Smooth muscle cell (in vitro differentiated cells): ENCODE measurements around the gene NUFIP1. TPM values are rescaled to one million over a fixed set of nuclear protein-coding genes. Genes with fewer than 3 reads are reported as not detected.

Experiments
- DNase-seq: peaks from one replicate; lab custom pipeline; 2025; ENCODE audit not compliant: unreplicated experiment; lab: John Stamatoyannopoulos, UW
- H2AFZ ChIP-seq: fragments of 200-600 bp; sonication (generic); 2 replicates; pipeline ENCODE4 v1.6.0; 2016; ENCODE audit warnings: antibody characterized with exemption, low read depth, mild to moderate bottlenecking
- H3F3A ChIP-seq: fragments of 200-600 bp; sonication (generic); 2 replicates; pipeline ENCODE4 v1.6.0; 2017; ENCODE audit warnings: antibody characterized with exemption, low read depth
- H3K27ac ChIP-seq: fragments of 200-600 bp; sonication (generic); 2 replicates; pipeline ENCODE4 v1.5.1; 2016; ENCODE audit warnings: low read depth, mild to moderate bottlenecking
- H3K27me3 ChIP-seq: fragments of 200-600 bp; sonication (generic); 2 replicates; pipeline ENCODE4 v1.6.1; 2016; ENCODE audit warnings: low read depth, mild to moderate bottlenecking
- H3K36me3 ChIP-seq: fragments of 200-600 bp; sonication (generic); 2 replicates; pipeline ENCODE4 v1.5.1; 2016; ENCODE audit warnings: low read depth
- H3K4me1 ChIP-seq: fragments of 200-600 bp; sonication (generic); 2 replicates; pipeline ENCODE4 v1.5.1; 2016; ENCODE audit warnings: low read depth
- H3K4me2 ChIP-seq: fragments of 200-600 bp; sonication (generic); 2 replicates; pipeline ENCODE4 v1.6.0; 2016; ENCODE audit warnings: mild to moderate bottlenecking
- H3K4me3 ChIP-seq: fragments of 200-600 bp; sonication (generic); 2 replicates; pipeline ENCODE4 v1.5.1; 2016; ENCODE audit warnings: mild to moderate bottlenecking
- H3K79me2 ChIP-seq: fragments of 200-600 bp; sonication (generic); 2 replicates; pipeline ENCODE4 v1.6.0; 2016; ENCODE audit warnings: low read depth, mild to moderate bottlenecking
- H3K9ac ChIP-seq: fragments of 200-600 bp; sonication (generic); 2 replicates; pipeline ENCODE4 v1.6.0; 2016; ENCODE audit warnings: low read depth
- H3K9me3 ChIP-seq: fragments of 200-600 bp; sonication (generic); replicated peaks from 2 replicates; pipeline ENCODE4 v1.5.1; 2016; ENCODE audit warnings: low read depth
- H4K20me1 ChIP-seq: fragments of 200-600 bp; sonication (generic); 2 replicates; pipeline ENCODE4 v1.6.0; 2016; ENCODE audit warnings: low read depth
- WGBS: methylation state at CpG from one replicate; pipeline ENCODE4 v1.1.7; 2016; ENCODE audit warnings: low lambda C conversion rate; 5-methylcytosine and 5-hydroxymethylcytosine counted together
- polyA plus RNA-seq: library from polyadenylated mRNA; unstranded; fragments of >200 nt; fragmentation: Nextera tagmentation; extraction: Ambion mirVana; gene quantifications from 2 replicates; pipeline ENCODE4 v1.2.1, GENCODE V29; 2016
- total RNA-seq: library from RNA; depleted of rRNA; stranded (reverse); fragments of >200 nt; gene quantifications from 2 replicates; pipeline ENCODE4 v1.2.3, GENCODE V29; 2014
- TF ChIP-seq, protein P1 (sequence below): fragments of 200-600 bp; sonication (generic); IDR thresholded peaks from 2 replicates; pipeline ENCODE4 v1.5.1; 2017; ENCODE audit warnings: borderline replicate concordance, mild to moderate bottlenecking, antibody characterized with exemption; ENCODE audit not compliant: insufficient read depth, poor library complexity, severe bottlenecking

Gene NUFIP1
- total and polyA plus RNA-seq, 2 experiments from 2014 or later = 3.8 to 4.5 TPM

GRCh38 chr13:45003417-45003816 is 14.1 kb upstream of the NUFIP1 start:
- no peak overlapping the region for H3K4me2 ChIP-seq
- no peak overlapping the region for H3K27ac ChIP-seq
- H3K4me1 ChIP-seq = no peaks in the 10 kb centered on the region
- TF ChIP-seq, protein P1, sequence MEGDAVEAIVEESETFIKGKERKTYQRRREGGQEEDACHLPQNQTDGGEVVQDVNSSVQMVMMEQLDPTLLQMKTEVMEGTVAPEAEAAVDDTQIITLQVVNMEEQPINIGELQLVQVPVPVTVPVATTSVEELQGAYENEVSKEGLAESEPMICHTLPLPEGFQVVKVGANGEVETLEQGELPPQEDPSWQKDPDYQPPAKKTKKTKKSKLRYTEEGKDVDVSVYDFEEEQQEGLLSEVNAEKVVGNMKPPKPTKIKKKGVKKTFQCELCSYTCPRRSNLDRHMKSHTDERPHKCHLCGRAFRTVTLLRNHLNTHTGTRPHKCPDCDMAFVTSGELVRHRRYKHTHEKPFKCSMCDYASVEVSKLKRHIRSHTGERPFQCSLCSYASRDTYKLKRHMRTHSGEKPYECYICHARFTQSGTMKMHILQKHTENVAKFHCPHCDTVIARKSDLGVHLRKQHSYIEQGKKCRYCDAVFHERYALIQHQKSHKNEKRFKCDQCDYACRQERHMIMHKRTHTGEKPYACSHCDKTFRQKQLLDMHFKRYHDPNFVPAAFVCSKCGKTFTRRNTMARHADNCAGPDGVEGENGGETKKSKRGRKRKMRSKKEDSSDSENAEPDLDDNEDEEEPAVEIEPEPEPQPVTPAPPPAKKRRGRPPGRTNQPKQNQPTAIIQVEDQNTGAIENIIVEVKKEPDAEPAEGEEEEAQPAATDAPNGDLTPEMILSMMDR = no peak
- no peak overlapping the region for H2AFZ ChIP-seq
- peaks cover 10% of the 10 kb centered on the region for H3K36me3 ChIP-seq
- no peaks in the 10 kb centered on the region for H3K27me3 ChIP-seq
- no peak for DNase-seq
- H3K79me2 ChIP-seq = peaks cover 3% of the 10 kb centered on the region
- H3K9me3 ChIP-seq = no peaks in the 10 kb centered on the region
- no peaks in the 10 kb centered on the region for H4K20me1 ChIP-seq
- no peak overlapping the region for H3K9ac ChIP-seq
- H3F3A ChIP-seq = no peaks in the 10 kb centered on the region
- H3K4me3 ChIP-seq = no peak overlapping the region

- Histone ChIP-seq H3K27ac (peak overlapping the region; percentile 95), H3K4me3 (peak overlapping the region; percentile 94), H3K79me2 (peaks cover 81% of the 10 kb centered on the region), H3K36me3 (no peaks in the 10 kb centered on the region), H3K4me1 (peaks cover 18% of the 10 kb centered on the region), H2AFZ (peak overlapping the region; percentile 91), H3F3A (no peaks in the 10 kb centered on the region), H3K27me3 (no peaks in the 10 kb centered on the region), H3K9ac (peak overlapping the region; percentile 99), H3K4me2 (peak overlapping the region; percentile 100), H4K20me1 (peaks cover 13% of the 10 kb centered on the region), H3K9me3 (no peaks in the 10 kb centered on the region)
- no peak for DNase-seq
- TF ChIP-seq, protein P1 = no peak
- 20% methylated on average over 10 of the region's 10 CpGs for WGBS
These were observed 670 bp upstream of the NUFIP1 start for GRCh38 chr13:44989941-44990340.

DNA sequence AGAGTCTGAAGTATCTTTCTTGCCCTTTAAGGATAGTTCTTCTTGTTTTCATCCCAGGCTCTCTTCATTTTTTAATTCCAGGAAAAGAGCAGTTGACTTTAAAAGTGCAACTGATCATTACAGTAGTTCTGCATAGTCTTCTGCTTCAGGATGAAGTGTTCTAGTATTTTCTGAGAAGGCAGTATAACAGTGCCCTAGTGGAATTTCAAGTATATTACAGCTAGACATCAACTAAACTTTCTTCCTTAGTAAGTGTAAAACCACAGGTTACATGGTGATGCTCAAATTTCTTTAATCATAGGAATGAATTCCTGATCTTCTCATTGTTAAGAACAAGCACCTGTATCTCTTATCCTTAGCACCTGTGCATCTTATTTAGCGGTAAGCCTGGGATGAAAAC is 10.9 kb downstream of the NUFIP1 start:
- TF ChIP-seq, protein P1 = no peak
- WGBS = 97% methylated on average over 1 of the region's 1 CpG
- Histone ChIP-seq H3K27me3 (no peaks in the 10 kb centered on the region), H3K4me2 (no peak overlapping the region), H3K9me3 (no peaks in the 10 kb centered on the region), H3K4me1 (no peaks in the 10 kb centered on the region), H2AFZ (no peak overlapping the region), H3K79me2 (peaks cover 13% of the 10 kb centered on the region), H4K20me1 (no peaks in the 10 kb centered on the region), H3K27ac (no peak overlapping the region), H3K36me3 (peaks cover 12% of the 10 kb centered on the region), H3K4me3 (no peak overlapping the region), H3F3A (peaks cover 5% of the 10 kb centered on the region), H3K9ac (no peak overlapping the region)
- no peak for DNase-seq

DNA sequence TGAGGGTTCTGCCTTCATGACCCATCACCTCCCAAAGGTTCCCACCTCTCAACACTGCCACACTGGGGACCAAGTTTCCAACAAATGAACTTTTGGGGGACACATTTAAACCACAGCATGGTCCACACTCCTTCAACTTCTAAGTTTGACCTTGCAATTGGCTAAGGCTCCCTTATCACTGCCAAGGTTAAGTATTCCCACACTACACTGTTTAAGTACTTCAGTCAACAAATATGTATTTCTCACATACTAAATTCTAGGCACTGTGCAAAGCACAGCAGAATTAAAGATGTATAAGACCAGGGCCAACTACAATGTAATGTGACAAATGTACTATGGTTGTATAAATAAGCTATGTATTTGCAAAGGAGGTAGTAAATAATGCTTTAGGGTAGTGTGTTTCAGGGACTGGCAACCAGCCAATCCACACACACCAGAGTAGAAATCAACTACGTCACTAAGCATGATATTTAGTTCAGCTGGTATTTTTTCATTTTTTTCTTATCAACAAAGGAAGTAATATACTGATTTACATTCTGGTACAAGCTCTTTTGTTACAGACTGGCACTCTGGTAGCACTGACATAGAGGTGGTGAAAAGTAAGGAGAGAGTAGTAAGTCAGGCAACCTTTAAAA is 12.2 kb downstream of the NUFIP1 start:
- no peak overlapping the region for H3K4me2 ChIP-seq
- no peaks in the 10 kb centered on the region for H3K4me1 ChIP-seq
- H4K20me1 ChIP-seq = peaks cover 7% of the 10 kb centered on the region
- TF ChIP-seq, protein P1 = no peak
- no peak overlapping the region for H3K27ac ChIP-seq
- DNase-seq = no peak
- H3K27me3 ChIP-seq = no peaks in the 10 kb centered on the region
- no peak overlapping the region for H3K4me3 ChIP-seq
- peaks cover 3% of the 10 kb centered on the region for H3K79me2 ChIP-seq
- H3K36me3 ChIP-seq = peaks cover 12% of the 10 kb centered on the region
- no peaks in the 10 kb centered on the region for H3K9me3 ChIP-seq
- 97% methylated on average over 1 of the region's 1 CpG for WGBS
- no peak overlapping the region for H2AFZ ChIP-seq
- H3K9ac ChIP-seq = no peak overlapping the region
- H3F3A ChIP-seq = peaks cover 5% of the 10 kb centered on the region
